OCI-LY7 (cell line): ENCODE measurements around the gene PPM1B. TPM values are rescaled to one million over a fixed set of nuclear protein-coding genes. Genes with fewer than 3 reads are reported as not detected.

ENCODE experiments used
- BruUV-seq: library from RNA; stranded (reverse); fragments of 400-500 nt; replicated peaks from 2 replicates; lab custom pipeline; 2021; lab: Mats Ljungman, UMichigan
- CTCF ChIA-PET: fragments of 300-600 bp; sonication (Branson Sonifier 250); formaldehyde crosslinking; loops from one replicate; lab custom pipeline; 2022; ENCODE audit warnings: antibody characterized with exemption; ENCODE audit not compliant: unreplicated experiment; lab: Charles Lee
- POLR2A ChIA-PET: fragments of 300-600 bp; sonication (Branson Sonifier 250); formaldehyde crosslinking; loops from one replicate; lab custom pipeline; 2022; ENCODE audit warnings: antibody characterized with exemption; lab: Charles Lee
- DNase-seq: peaks from one replicate; pipeline ENCODE4 v3.0.0-alpha.2; 2015; ENCODE audit warnings: low spot score
- H2AFZ ChIP-seq: fragments of 200-600 bp; sonication (generic), shearing (Covaris generic); 2 replicates; pipeline ENCODE4 v1.6.1; 2014; ENCODE audit warnings: mild to moderate bottlenecking, antibody characterized with exemption, low read length, moderate library complexity
- H3K27ac ChIP-seq: fragments of 200-600 bp; sonication (generic); 2 replicates; pipeline ENCODE4 v1.5.1; 2014; ENCODE audit warnings: mixed run types, low read depth, mild to moderate bottlenecking, moderate library complexity, low read length, inconsistent platforms; ENCODE audit not compliant: poor library complexity, severe bottlenecking
- H3K36me3 ChIP-seq: fragments of 200-600 bp; sonication (generic); 2 replicates; pipeline ENCODE4 v1.6.1; 2014; ENCODE audit warnings: mild to moderate bottlenecking, antibody characterized with exemption, low read length, moderate library complexity, mixed read lengths; ENCODE audit not compliant: insufficient read depth
- H3K4me1 ChIP-seq: fragments of 200-600 bp; sonication (generic); 2 replicates; pipeline ENCODE4 v1.5.1; 2014; ENCODE audit warnings: mild to moderate bottlenecking, low read length; ENCODE audit not compliant: insufficient read depth, poor library complexity, severe bottlenecking
- H3K4me2 ChIP-seq: fragments of 200-600 bp; sonication (generic); 2 replicates; pipeline ENCODE4 v1.6.1; 2014; ENCODE audit warnings: mild to moderate bottlenecking, low read length
- H3K4me3 ChIP-seq: fragments of 200-600 bp; sonication (generic); 2 replicates; pipeline ENCODE4 v1.5.1; 2014; ENCODE audit warnings: mild to moderate bottlenecking, low read depth, low read length; ENCODE audit not compliant: poor library complexity, severe bottlenecking
- H3K79me2 ChIP-seq: fragments of 200-600 bp; sonication (generic); 2 replicates; pipeline ENCODE4 v1.6.1; 2016; ENCODE audit warnings: low read depth, mild to moderate bottlenecking, low read length, moderate library complexity, mixed read lengths; ENCODE audit not compliant: insufficient read depth
- H3K9me2 ChIP-seq: fragments of 200-600 bp; sonication (generic); 2 replicates; pipeline ENCODE4 v1.6.1; 2016; ENCODE audit warnings: mild to moderate bottlenecking, low read length, mixed read lengths; ENCODE audit not compliant: insufficient read depth
- H3K9me3 ChIP-seq: fragments of 200-600 bp; sonication (generic); 2 replicates; pipeline ENCODE4 v1.6.1; 2014; ENCODE audit warnings: mild to moderate bottlenecking, mixed run types, low read length, mixed read lengths
- H4K20me1 ChIP-seq: fragments of 200-600 bp; sonication (generic); 2 replicates; pipeline ENCODE4 v1.6.1; 2014; ENCODE audit warnings: mild to moderate bottlenecking, antibody characterized with exemption, low read length, moderate library complexity, mixed read lengths; ENCODE audit not compliant: insufficient read depth
- CTCF ChIP-seq: fragments of 200-600 bp; sonication (generic); conservative IDR thresholded peaks from 2 replicates; pipeline ENCODE4 v1.5.1; 2014; ENCODE audit warnings: mild to moderate bottlenecking, antibody characterized with exemption, low read length, moderate library complexity, mixed read lengths
- EZH2phosphoT487 ChIP-seq: fragments of 200-600 bp; sonication (generic); IDR thresholded peaks from 2 replicates; pipeline ENCODE4 v1.6.1; 2018; ENCODE audit warnings: low read depth, borderline replicate concordance, mild to moderate bottlenecking, mixed run types, antibody characterized with exemption, low read length, moderate library complexity, mixed read lengths
- intact Hi-C: fragments of 100-400 bp; cut with micrococcal nuclease; formaldehyde crosslinking; loops from one replicate; pipeline ENCODE4 v1.10.0; 2022; ENCODE audit not compliant: unreplicated experiment
- total RNA-seq, 2 experiments: library from RNA; depleted of rRNA in 1 of 2; stranded (reverse); fragments of >200 nt in 1 of 2; shearing (Covaris generic) in 1 of 2; gene quantifications; 2 replicates each; pipeline ENCODE4 v1.2.3, GENCODE V29; 2014 to 2022

The PPM1B gene
- total RNA-seq, 2 experiments from 2014 or later = 24.8 to 49.8 TPM

GRCh38 chr2:44139741-44140140 is 28.9 kb upstream of the PPM1B start:
- Histone ChIP-seq H3K4me1 (no peaks in the 10 kb centered on the region), H3K36me3 (no peaks in the 10 kb centered on the region), H3K79me2 (no peaks in the 10 kb centered on the region), H3K4me3 (no peak overlapping the region), H3K27ac (no peak overlapping the region), H3K4me2 (no peak overlapping the region), H2AFZ (no peak overlapping the region), H3K9me3 (no peaks in the 10 kb centered on the region), H4K20me1 (no peaks in the 10 kb centered on the region), H3K9me2 (no peaks in the 10 kb centered on the region)
- ChIA-PET CTCF (no interaction called here), POLR2A (no interaction called here)
- TF ChIP-seq CTCF = no peak
- TF ChIP-seq EZH2phosphoT487 = no peak
- BruUV-seq = no TSS peak
- DNase-seq = no peak
- intact Hi-C loops = no loop called here

DNA sequence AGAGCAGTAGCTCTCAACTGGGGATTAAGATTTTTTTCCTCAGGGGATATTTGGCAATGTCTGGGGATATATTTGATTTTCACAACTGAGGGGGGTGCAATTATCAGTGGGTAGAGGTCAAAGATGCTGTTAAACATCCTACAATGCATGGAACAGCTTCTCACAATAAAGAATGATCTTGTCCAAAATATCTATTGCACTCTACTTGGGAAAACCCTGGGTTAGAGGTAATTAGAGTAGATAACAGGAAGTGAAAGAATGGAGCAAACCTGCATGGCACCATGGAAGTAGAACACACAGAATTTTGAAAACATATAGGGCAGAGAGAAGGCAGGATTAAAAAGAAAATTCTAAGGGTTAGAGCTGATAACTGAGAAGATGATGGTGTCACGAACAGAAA is 26.4 kb upstream of the PPM1B start:
- Histone ChIP-seq H3K79me2 (no peaks in the 10 kb centered on the region), H3K9me2 (no peaks in the 10 kb centered on the region), H2AFZ (no peak overlapping the region), H3K4me2 (no peak overlapping the region), H3K4me3 (no peak overlapping the region), H3K36me3 (no peaks in the 10 kb centered on the region), H3K4me1 (no peaks in the 10 kb centered on the region), H3K9me3 (no peaks in the 10 kb centered on the region), H3K27ac (no peak overlapping the region), H4K20me1 (no peaks in the 10 kb centered on the region)
- ChIA-PET POLR2A (no interaction called here), CTCF (no interaction called here)
- TF ChIP-seq EZH2phosphoT487 (no peak), CTCF (no peak)
- no TSS peak for BruUV-seq
- intact Hi-C loops = no loop called here
- no peak for DNase-seq

GRCh38 chr2:44143701-44144100 is 25.0 kb upstream of the PPM1B start:
- POLR2A ChIA-PET = no interaction called here

More at GRCh38 chr2:44143701-44144100, 25.0 kb upstream of the PPM1B start:
- H3K9me3 ChIP-seq = no peaks in the 10 kb centered on the region
- no peak overlapping the region for H2AFZ ChIP-seq
- H3K4me1 ChIP-seq = no peaks in the 10 kb centered on the region
- H3K27ac ChIP-seq = no peak overlapping the region
- H3K9me2 ChIP-seq = no peaks in the 10 kb centered on the region
- H3K36me3 ChIP-seq = no peaks in the 10 kb centered on the region
- no peak overlapping the region for H3K4me2 ChIP-seq
- no peaks in the 10 kb centered on the region for H4K20me1 ChIP-seq
- H3K79me2 ChIP-seq = no peaks in the 10 kb centered on the region
- intact Hi-C loops = no loop called here
- BruUV-seq = no TSS peak
- DNase-seq = no peak
- TF ChIP-seq CTCF (no peak), EZH2phosphoT487 (no peak)
- CTCF ChIA-PET = no interaction called here
- H3K4me3 ChIP-seq = no peak overlapping the region
